Hepatocyte (in vitro differentiated cells): Measurements from ENCODE around the gene NOL11. TPM values are rescaled to one million over a fixed set of nuclear protein-coding genes. Genes with fewer than 3 reads are reported as not detected.

Experiments
- DNase-seq: peaks from one replicate; pipeline ENCODE4 v3.0.0-alpha.2; 2016; ENCODE audit warnings: low spot score
- H2AFZ ChIP-seq: fragments of 200-600 bp; sonication (generic); 2 replicates; pipeline ENCODE4 v1.6.0; 2016; ENCODE audit warnings: antibody characterized with exemption, mild to moderate bottlenecking
- H3K27ac ChIP-seq: fragments of 200-600 bp; sonication (generic); 2 replicates; pipeline ENCODE4 v1.5.1; 2016; ENCODE audit warnings: mild to moderate bottlenecking
- H3K27me3 ChIP-seq: fragments of 200-600 bp; sonication (generic); 2 replicates; pipeline ENCODE4 v1.6.1; 2016
- H3K36me3 ChIP-seq: fragments of 200-600 bp; sonication (generic); replicated peaks from 2 replicates; pipeline ENCODE4 v1.5.1; 2016; ENCODE audit warnings: low read depth; ENCODE audit not compliant: insufficient read depth
- H3K4me1 ChIP-seq: fragments of 200-600 bp; sonication (generic); 2 replicates; pipeline ENCODE4 v1.5.1; 2016; ENCODE audit warnings: mild to moderate bottlenecking, moderate library complexity; ENCODE audit not compliant: insufficient read depth
- H3K4me2 ChIP-seq: fragments of 200-600 bp; sonication (generic); 2 replicates; pipeline ENCODE4 v1.6.0; 2016
- H3K4me3 ChIP-seq: fragments of 200-600 bp; sonication (generic); 2 replicates; pipeline ENCODE4 v1.5.1; 2016; ENCODE audit warnings: mild to moderate bottlenecking
- H3K79me2 ChIP-seq: fragments of 200-600 bp; sonication (generic); 2 replicates; pipeline ENCODE4 v1.6.0; 2017; ENCODE audit warnings: mild to moderate bottlenecking
- H3K9me2 ChIP-seq: fragments of 200-600 bp; sonication (generic); replicated peaks from 2 replicates; pipeline ENCODE4 v1.6.0; 2017; ENCODE audit warnings: mild to moderate bottlenecking; ENCODE audit not compliant: insufficient read depth
- H3K9me3 ChIP-seq: fragments of 200-600 bp; sonication (generic); 2 replicates; pipeline ENCODE4 v1.5.1; 2016; ENCODE audit warnings: low read depth, mild to moderate bottlenecking
- H4K20me1 ChIP-seq: fragments of 200-600 bp; sonication (generic); 2 replicates; pipeline ENCODE4 v1.6.0; 2016; ENCODE audit warnings: mild to moderate bottlenecking; ENCODE audit not compliant: insufficient read depth, poor library complexity, severe bottlenecking
- CTCF ChIP-seq: fragments of 200-600 bp; sonication (generic); IDR thresholded peaks from 2 replicates; pipeline ENCODE4 v1.5.1; 2016; ENCODE audit warnings: antibody characterized with exemption, mild to moderate bottlenecking; ENCODE audit not compliant: poor library complexity
- EZH2 ChIP-seq: fragments of 200-600 bp; sonication (generic); IDR thresholded peaks from 2 replicates; pipeline ENCODE4 v1.6.1; 2016; ENCODE audit warnings: antibody characterized with exemption, mild to moderate bottlenecking, borderline replicate concordance
- EZH2phosphoT487 ChIP-seq: fragments of 200-600 bp; sonication (generic); IDR thresholded peaks from one replicate; pipeline ENCODE4 v1.6.1; 2018; ENCODE audit warnings: antibody characterized with exemption, mild to moderate bottlenecking, low read depth, moderate library complexity; ENCODE audit not compliant: unreplicated experiment, severe bottlenecking
- WGBS: methylation state at CpG from one replicate; pipeline ENCODE4 v1.1.6; 2016; ENCODE audit warnings: low lambda C conversion rate; ENCODE audit errors: missing lambda C conversion rate; 5-methylcytosine and 5-hydroxymethylcytosine counted together
- polyA plus RNA-seq: library from polyadenylated mRNA; unstranded; fragments of >200 nt; fragmentation: Nextera tagmentation; extraction: Ambion mirVana; gene quantifications from 2 replicates; pipeline ENCODE4 v1.2.1, GENCODE V29; 2016
- total RNA-seq: library from RNA; depleted of rRNA; stranded (reverse); fragments of >200 nt; gene quantifications from 2 replicates; pipeline ENCODE4 v1.2.3, GENCODE V29; 2014

The NOL11 gene
- total and polyA plus RNA-seq, 2 experiments from 2014 or later = 23.7 to 35.7 TPM

DNA sequence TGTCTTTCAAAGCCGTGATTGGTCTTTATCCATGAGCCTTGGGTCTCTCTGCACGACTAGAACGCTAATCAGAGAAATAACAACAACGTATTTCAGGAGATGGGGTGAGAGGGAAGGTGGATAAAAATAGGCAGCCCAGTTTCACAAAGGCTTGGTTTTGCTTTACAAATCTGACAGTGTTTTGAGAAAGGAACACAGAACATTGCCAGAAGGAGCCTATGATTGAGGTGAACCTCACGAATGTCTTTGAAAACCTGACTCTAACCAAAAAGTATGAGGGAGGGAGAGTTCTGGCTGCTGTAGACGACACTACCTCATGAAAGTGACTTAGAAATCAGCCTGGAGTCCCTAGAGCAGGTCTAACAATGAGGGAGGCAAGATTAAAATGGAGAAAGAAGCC is 38.0 kb upstream of the NOL11 start:
- Histone ChIP-seq H3K27ac (no peak overlapping the region), H3K9me3 (no peaks in the 10 kb centered on the region), H3K4me3 (no peak overlapping the region), H2AFZ (no peak overlapping the region), H3K79me2 (no peaks in the 10 kb centered on the region), H3K4me2 (no peak overlapping the region), H3K36me3 (no peaks in the 10 kb centered on the region), H3K9me2 (no peaks in the 10 kb centered on the region), H3K27me3 (no peaks in the 10 kb centered on the region), H3K4me1 (no peaks in the 10 kb centered on the region), H4K20me1 (no peaks in the 10 kb centered on the region)
- no peak for DNase-seq
- over 99% methylated on average over 6 of the region's 6 CpGs for WGBS
- TF ChIP-seq EZH2phosphoT487 (no peak), CTCF (no peak), EZH2 (no peak)

GRCh38 chr17:67680445-67681224 is 37.1 kb upstream of the NOL11 start:
- Histone ChIP-seq H3K4me1 (no peaks in the 10 kb centered on the region), H3K4me2 (no peak overlapping the region), H3K4me3 (no peak overlapping the region), H3K9me3 (no peaks in the 10 kb centered on the region), H3K9me2 (no peaks in the 10 kb centered on the region), H3K27ac (no peak overlapping the region), H3K27me3 (no peaks in the 10 kb centered on the region), H2AFZ (no peak overlapping the region), H4K20me1 (no peaks in the 10 kb centered on the region), H3K36me3 (no peaks in the 10 kb centered on the region), H3K79me2 (no peaks in the 10 kb centered on the region)
- no peak for DNase-seq
- no peak for TF ChIP-seq EZH2
- TF ChIP-seq CTCF = no peak
- TF ChIP-seq EZH2phosphoT487 = no peak
- whole genome bisulfite sequencing = 96% methylated on average over 8 of the region's 8 CpGs

GRCh38 chr17:67682196-67682595 is 35.5 kb upstream of the NOL11 start:
- TF ChIP-seq EZH2 = no peak
- no peak for TF ChIP-seq CTCF
- TF ChIP-seq EZH2phosphoT487 = no peak
- Histone ChIP-seq H3K4me3 (no peak overlapping the region), H3K79me2 (no peaks in the 10 kb centered on the region), H3K9me2 (no peaks in the 10 kb centered on the region), H3K4me1 (no peaks in the 10 kb centered on the region), H3K9me3 (no peaks in the 10 kb centered on the region), H3K27me3 (no peaks in the 10 kb centered on the region), H3K4me2 (no peak overlapping the region), H3K27ac (no peak overlapping the region), H4K20me1 (no peaks in the 10 kb centered on the region), H2AFZ (no peak overlapping the region), H3K36me3 (no peaks in the 10 kb centered on the region)
- WGBS = 45% methylated on average over 2 of the region's 2 CpGs
- no peak for DNase-seq
